NCI-H460 (cell line): ENCODE measurements around the gene SKIC8. TPM values are rescaled to one million over a fixed set of nuclear protein-coding genes. Genes with fewer than 3 reads are reported as not detected.
"Not testable (repeated sequence)": the region's sequence is repeated elsewhere in the genome, so short reads cannot be mapped to it uniquely, and the experiment has no call there.

Experiments used
- DNase-seq: peaks from one replicate; pipeline ENCODE4 v3.0.0-alpha.2; 2016; ENCODE audit warnings: low read depth; ENCODE audit errors: extremely low read depth
- total RNA-seq: library from RNA; depleted of rRNA; stranded (reverse); fragments of >200 nt; shearing (Covaris generic); gene quantifications from 2 replicates; pipeline ENCODE4 v1.2.3, GENCODE V29; 2014

The SKIC8 gene
- total RNA-seq, 1 experiment from 2014 or later = 79.6 TPM

DNA sequence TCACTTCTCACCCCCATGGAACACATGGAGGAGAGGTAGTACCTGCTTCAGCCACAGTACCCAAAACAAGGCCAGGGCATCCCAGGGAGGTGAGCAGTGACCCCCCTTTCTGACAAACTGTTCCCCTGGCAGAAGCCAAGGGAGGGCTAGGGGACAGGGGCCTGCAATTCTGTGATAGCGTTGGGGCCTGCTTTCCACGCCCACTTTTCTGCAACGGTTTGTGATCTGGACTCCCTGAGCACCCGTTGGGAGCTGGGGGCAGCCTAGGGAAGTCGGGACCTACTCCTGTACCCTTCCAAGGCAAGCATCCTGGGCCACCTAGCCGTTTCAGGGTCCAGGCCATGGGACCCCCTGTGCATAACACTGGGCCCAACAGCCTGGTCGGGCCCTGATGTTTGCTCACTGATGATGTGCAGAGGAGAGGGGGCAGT is 36.0 kb downstream of the SKIC8 start:
- no peak for DNase-seq

DNA sequence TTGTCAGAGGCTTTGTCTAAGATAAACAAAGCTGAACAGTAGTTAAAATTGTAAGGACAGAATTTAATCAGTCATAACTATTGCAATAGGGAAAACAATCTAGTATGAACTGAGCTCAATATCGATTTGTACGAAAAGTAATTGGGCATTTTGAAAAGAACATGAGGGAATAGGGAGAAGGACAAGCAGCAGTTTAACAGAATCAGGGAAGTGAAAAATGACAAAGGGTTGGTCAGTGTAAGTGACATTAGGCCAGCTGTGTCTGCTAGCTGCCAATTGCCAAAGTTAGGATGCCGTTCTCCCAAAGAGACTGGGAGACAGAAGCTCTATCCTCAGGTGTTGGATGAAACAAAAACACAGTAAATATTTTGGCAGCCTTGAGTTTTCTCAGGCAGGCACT is 38.3 kb downstream of the SKIC8 start:
- DNase-seq = no peak

DNA sequence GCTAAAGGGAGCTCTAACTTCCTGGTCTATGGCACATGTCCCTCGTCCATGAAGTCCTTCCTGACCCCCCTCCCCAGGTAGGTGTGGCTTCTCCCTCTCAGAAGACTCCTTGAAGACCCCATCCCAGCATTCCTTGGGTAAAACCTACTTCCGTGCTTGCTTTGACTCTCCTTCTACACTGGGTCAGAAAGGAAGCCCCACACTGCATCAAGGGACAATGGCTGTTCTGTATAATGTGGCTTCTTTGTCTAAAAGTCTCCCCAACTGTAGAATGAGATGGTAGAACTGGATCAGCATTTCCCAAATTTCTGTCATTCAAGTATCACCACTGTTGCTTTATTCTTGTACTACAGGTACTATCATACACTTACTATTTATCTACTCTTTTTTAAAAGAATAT is 38.9 kb downstream of the SKIC8 start:
- no peak for DNase-seq

DNA sequence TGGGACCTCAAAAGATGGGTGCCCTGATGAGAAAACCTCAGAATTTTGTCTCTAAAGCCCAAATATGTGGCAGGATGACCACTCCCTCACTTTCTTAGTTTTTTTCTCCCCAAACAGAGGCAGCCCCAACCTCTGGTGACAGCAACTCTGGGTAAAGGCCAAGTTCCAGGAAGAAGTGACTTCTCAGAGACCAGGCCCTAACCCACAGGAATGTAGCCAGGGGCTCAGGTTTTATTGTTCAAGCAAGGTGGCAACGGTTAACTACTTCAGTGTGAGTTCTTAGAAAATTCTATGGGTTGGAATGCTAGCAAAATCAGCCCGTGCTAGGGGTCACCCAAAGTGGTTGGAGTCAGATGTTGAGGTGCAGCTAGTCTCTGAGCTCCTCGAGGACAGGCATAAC is 40.2 kb downstream of the SKIC8 start:
- DNase-seq = no peak

DNA sequence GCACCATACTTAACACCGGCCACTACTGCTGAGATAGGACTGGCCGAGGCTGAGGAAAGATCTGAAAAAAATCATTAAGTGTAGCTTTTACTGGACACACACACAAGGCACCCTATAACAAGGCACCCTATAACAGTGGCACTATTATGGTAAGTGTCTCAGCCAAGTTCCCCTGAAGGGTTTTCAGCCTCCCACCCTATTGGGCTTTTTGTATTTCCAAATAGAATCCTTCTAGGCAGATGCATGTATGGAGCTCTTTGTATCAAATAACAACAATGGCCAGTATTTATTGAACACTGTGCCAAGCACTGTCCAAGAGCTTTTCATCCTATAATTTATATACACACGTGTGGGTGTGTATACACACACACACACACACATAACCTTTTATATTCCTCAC is 41.7 kb downstream of the SKIC8 start:
- no peak for DNase-seq

DNA sequence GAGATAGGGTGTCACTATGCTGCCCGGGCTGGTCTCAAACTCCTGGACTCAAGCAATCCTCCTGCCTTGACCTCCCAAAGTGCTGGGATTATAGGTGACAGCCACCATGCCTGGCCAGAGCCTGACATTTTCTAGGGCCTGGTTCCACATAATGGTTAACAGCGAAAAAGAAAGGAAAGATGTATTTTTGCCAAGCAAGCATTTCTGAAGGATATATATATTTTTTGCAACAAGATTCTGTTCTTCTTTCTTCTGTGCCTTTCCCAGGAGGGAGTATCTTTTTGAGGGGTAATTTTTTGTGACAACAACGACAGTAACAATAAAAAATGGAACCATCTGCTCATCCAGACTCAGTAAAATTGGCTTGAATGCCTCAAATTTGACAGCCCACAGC is 43.4 kb downstream of the SKIC8 start:
- DNase-seq = no peak

DNA sequence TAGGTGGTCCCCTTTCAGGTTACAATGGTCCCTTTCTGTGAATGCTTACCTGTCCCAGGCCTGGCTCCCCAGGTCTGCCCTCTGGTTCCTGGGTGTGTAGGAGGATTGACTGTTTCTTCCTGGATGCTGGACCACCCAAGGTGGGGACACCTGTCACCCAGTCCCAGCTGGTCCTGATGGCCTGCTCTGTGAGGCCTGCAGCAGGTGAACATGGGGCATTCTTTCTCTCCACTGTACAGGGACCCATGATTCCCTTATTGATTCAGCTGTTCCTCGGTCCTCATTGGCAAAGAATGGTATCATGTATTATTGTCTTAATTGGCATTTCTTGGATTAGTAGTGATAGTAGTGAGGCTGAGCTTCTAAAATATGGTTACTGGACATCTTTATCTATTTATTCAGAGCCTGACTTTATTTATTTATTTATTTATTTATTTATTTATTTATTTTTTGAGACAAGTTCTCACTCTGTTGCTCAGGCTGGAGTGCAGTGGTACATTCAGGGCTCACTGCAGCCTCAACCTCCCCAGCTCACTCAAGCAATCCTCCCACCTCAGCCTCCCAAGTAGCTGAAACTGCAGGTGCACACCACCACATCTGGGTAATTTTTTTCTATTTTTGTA is 43.9 kb downstream of the SKIC8 start:
- DNase-seq = no peak

DNA sequence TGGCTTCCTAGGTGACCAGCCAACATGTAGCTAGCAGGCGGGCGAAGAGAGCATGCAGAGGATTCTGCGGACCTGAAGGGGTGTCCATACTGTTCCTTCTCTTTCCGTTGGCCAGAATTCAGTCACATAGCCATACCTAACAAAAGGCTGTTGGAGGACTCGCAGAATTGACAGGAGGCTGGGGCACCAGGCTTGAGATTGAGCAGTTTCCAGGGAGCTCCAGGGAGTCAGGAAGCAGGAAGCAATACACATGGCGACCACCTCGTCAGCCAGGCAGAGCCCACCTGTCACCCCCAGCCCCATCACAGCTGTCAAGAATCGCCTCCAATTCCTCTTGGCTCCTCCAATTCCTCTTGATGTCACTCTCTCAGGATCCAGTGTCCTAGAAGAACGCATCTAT is 48.3 kb downstream of the SKIC8 start:
- no peak for DNase-seq

DNA sequence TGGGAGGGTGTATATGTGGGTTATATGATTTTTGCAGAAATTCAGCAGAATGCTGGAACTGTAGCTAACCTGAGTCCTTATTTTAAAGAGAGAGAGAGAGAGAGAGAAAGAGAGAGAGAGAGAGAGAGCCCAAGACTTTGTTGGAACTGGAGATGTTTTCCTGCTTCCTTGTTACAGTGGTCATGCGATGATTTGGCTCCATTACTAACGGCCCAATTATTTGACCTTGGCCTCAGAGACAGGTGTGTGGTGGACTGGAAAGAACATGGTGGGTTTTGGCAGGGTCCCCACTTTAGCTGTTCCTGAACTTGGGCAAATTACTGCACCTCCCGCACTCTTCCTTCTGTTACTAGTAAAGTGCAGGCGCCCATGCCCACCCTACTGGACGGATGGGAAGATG is 50.3 kb downstream of the SKIC8 start:
- DNase-seq = no peak

DNA sequence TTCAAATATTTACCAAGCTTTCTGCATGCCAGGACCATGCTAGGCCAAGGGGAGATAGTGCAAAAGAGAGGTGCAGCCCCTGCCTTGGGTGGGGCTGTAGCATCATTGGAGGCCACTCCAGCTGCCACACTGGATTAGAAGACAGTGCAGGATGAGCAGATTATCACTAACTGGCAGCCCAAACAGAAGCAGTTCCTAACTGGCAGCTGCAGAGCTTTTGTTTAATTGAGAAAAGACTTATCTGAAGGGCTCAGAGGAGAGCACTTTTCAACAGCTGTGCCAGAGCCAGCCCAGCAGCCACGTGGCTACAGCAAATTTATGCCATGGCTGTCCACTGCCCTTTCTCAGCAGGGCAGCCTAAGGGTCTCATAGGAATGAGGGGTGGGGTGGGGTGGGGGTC is 51.5 kb downstream of the SKIC8 start:
- no peak for DNase-seq

DNA sequence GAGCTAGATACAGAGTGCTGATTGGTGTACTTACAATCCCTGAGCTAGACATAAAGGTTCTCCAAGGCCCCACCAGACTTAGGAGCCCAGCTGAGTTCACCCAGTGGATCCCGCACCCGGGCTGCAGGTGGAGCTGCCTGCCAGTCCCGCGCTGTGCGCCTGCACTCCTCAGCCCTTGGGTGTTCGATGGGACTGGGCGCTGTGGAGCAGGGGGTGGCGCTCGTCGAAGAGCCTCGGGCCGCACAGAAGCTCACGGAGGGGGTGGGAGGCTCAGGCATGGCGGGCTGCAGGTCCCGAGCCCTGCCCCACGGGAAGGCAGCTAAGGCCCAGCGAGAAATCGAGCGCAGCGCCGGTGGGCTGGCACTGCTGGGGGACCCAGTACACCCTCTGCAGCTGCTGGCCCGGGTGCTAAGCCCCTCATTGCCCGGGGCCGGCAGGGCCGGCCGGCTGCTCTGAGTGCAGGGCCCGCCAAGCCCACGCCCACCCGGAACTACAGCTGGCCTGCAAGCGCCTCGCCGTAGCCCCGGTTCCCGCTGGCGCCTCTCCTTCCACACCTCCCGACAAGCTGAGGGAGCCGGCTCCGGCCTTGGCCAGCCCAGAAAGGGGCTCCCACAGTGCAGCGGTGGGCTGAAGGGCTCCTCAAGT is 53.3 kb downstream of the SKIC8 start:
- DNase-seq = not testable (repeated sequence)

DNA sequence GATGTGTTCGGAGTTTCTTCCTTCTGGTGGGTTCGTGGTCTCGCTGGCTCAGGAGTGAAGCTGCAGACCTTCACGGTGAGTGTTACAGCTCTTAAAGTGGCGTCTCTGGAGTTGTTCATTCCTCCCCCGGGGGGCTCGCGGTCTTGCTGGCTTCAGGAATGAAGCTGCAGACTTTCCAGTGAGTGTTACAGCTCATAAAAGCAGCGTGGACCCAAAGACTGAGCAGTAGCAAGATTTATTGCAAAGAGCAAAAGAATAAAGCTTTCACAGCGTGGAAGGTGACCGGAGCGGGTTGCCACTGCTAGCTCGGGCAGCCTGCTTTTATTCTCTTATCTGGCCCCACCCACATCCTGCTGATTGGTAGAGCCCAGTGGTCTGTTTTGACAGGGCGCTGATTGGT is 54.0 kb downstream of the SKIC8 start:
- DNase-seq = not testable (repeated sequence)

DNA sequence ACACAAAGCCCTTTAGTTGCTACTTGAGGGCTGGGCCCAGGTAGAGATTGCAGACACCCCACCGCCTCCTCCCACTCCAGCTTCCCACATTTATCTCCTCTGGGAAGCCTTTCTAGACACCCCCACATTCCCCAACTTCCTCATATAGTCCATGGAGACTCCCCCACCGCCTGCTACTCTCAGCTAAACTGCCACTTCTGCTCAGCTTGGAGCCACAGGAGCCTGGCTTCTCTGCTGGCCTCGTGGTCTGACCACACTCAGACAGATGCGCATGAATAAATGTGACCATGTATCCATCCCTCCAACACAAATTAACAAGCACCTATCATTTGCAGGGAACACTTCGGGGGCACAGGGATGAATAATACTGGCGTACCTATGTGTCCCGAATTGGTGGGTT is 54.5 kb downstream of the SKIC8 start:
- no peak for DNase-seq

DNA sequence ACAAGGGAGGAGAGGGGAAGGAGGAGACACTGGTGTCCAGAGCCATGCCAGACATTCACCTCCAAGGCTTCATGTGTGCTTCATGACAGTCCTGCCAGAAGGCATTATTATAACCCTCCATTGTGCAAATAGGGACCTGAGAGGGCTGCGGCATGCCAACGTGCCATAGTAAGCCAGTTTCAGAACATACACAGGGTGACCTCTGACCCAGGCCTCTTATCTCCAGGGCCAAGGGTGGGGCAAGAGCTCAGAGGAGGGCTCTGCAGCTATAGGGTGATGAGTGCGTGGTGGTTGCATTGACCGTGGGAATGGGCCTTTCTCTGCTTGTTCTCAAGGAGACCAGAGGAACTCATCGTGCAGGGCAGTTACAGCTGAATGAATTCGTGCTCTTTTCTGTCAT is 55.3 kb downstream of the SKIC8 start:
- no peak for DNase-seq

DNA sequence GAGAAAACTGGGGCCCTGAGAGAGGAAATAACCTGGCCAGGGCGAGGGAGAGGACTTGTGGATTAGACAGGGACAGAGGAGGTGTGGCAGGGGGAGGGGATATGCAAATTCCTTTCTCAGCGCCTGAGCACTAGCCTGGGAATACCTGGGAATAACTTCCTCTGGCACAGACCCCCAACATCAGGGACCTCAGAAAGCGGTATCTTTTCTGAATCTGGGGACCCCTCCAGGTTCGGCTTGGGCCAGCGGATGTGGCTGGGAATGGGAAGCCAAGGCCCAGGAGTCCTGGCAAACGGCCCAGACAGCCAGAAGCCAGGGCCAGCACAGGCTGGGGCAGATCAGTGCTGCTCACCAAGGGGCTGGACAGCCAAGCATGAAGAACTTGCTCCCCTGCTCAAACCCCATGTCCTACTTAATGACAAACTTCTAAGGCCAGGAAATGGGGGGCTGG is 55.9 kb downstream of the SKIC8 start:
- no peak for DNase-seq

DNA sequence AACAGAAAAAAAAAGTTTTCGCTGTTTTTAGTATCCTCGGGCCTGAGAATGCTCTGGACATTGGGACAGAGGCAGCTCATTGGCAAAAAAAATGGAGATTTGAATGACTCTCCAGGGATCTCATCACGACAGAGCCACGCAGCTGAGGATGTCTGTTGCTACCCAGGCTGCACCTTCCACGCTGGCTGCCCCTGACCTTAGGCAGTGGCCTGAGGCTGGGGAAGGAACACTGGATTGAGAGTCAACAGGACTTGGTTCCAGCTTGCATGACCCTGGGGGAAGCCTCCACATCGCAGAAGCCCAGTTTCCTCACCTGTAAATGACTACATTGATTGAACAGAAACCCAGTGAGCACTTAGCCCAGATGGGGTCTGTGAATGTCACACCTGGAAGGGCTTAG is 56.4 kb downstream of the SKIC8 start:
- no peak for DNase-seq

DNA sequence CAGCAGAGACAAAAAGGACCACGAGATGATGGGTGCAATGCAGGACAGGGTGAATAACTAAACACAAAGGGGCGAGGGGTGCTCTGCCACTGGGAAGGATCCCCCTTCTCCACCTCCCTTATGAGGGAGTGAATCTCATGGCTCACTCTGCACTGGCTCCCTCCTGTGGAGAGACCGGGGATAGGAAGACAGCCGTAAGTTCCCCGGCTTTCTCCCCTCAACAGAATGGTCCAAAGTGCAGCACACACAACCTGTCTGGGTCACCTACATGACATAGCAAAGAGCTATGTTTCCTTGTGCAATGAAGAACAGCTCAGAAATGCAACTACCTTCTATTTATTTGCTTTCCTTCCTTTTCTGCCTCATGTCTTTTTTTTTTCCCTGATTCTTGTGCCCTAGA is 57.3 kb downstream of the SKIC8 start:
- DNase-seq = no peak

DNA sequence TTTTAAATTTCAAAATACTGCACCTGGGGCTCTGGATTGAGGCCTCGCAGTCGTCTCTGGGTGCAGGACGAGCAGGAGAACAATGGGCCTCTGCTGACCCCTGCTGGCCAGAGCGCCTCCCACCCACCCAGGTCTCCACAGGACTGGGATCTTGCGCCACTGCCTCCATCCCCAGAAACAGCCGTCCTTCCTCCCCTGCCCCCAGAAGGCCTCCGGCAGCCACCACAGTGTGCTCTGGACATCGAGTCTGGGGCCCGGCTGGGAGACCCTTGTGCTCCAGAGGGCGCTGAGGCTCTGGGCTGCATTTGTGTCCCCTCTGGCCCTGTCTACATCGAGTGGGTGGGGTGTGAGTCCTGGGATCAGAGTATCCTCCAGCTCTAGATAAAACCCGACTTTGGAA is 58.4 kb downstream of the SKIC8 start:
- DNase-seq = peak; percentile 55

DNA sequence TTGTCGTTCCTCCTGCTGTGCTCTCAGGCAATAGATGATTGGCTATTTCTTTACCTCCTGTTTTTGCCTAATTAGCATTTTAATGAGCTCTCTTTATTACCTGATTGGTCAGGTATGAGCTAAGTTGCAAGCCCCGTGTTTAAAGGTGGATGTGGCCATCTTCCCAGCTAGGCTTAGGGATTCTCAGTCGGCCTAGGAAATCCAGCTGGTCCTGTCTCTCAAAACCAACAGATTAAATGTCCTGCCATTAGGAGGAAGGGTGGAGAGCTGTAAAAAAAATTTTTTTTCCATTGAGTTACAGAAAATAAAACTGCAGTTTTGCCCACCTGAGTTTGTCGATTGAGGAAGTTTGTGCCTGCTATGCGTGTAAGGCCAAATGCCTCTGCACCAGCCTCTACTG is 59.6 kb downstream of the SKIC8 start:
- no peak for DNase-seq

DNA sequence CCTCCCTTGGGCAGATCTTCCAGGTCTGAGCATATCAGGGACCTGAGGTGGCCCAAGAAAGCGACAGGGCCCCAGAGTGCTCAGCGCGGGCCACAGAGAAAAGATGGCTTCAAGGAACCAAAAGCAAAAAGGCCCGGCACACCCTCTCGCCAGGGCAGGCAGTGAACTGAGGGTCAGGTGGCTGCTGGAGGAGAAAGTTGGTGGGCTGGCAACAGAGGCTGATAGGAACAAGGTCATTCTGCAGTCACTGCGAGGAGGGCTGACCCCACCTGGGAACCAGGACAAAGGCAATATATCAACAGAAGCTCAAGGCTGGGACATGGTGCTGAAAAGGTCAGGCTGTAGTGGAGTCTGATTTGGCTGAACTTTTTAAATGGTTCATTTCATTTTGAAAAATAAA is 62.3 kb downstream of the SKIC8 start:
- DNase-seq = no peak

DNA sequence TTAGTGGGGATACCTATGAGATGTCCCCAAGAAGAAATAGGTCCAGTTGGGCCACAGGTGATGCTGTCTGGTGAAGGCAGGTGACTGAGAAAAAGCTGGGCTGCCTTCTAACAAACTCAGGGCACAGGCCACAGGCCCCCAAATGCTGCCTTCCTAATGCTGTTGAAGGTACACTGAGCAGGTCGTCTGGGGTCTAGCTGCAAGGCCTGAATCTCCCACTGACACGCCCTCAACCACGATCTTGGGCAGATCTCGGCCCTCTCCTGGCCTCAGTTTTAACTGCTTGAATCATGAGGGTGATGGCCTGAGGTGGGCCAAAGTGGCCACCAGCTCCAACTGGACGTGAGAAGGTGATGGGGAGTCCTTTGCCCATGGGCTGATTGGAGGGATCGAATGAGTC is 62.9 kb downstream of the SKIC8 start:
- no peak for DNase-seq

DNA sequence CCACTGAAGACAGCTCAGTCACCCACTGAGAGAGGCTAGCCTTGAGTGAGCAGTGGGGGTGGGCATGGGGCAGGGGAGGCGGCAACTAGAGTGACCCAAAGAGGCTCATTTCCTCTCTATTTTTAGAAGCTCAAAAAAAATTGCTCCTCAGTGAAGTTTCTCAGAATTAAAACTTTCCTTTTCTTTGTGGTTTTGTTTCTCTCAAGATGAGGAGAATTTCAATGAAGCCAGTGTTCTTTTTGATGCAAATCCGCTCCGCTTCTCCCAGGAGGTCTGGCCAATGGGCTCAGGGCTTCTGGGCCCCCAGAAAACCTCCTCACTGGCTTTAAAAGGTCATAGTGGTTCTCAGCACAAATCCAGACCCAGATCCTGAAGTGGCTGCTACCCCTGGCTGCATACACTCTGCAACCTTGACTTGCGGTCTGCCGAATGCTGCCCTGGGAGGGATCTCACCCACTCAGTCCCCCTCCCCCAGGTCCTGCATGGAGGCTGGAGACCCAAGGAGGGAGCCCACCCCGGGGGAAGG is 64.8 kb downstream of the SKIC8 start, which contains the start of gene ACSBG1:
ACSBG1 (minus strand) TSS at position 51 of the 526 bp plus-strand sequence. CDS start 64 bp downstream, outside the sequence.
- no peak for DNase-seq
